GM23338 (cell line): ENCODE data around the gene DHFR.

Source experiments
- CREB1 ChIP-seq: fragments of 250-450 bp; sonication (Bioruptor Pico); IDR thresholded peaks from 2 replicates; pipeline ENCODE4 v1.5.0; 2020; ENCODE audit warnings: low read depth, mild to moderate bottlenecking, moderate library complexity
- EZH2 ChIP-seq: fragments of 200-600 bp; sonication (generic); IDR thresholded peaks from one replicate; pipeline ENCODE4 v1.8.0; 2017; ENCODE audit warnings: antibody characterized with exemption, mild to moderate bottlenecking, low read depth; ENCODE audit not compliant: unreplicated experiment
- EZH2phosphoT487 ChIP-seq: fragments of 200-600 bp; sonication (generic); IDR thresholded peaks from one replicate; pipeline ENCODE4 v1.8.1; 2018; ENCODE audit warnings: antibody characterized with exemption; ENCODE audit not compliant: unreplicated experiment
- JUNB ChIP-seq: IDR thresholded peaks from one replicate; pipeline ENCODE4 v1.6.1; 2016; ENCODE audit warnings: antibody characterized with exemption; ENCODE audit not compliant: unreplicated experiment
- NANOG ChIP-seq: IDR thresholded peaks from 2 replicates; pipeline ENCODE4 v1.6.1; 2016; ENCODE audit warnings: antibody characterized with exemption, borderline replicate concordance
- POLR2AphosphoS5 ChIP-seq: IDR thresholded peaks from 2 replicates; pipeline ENCODE4 v1.6.1; 2016; ENCODE audit warnings: antibody characterized with exemption, low read depth
- REST ChIP-seq: IDR thresholded peaks from one replicate; pipeline ENCODE4 v1.6.1; 2018; ENCODE audit warnings: antibody characterized with exemption; ENCODE audit not compliant: unreplicated experiment
- STAT1 ChIP-seq: IDR thresholded peaks from one replicate; pipeline ENCODE4 v1.6.1; 2016; ENCODE audit warnings: antibody characterized with exemption; ENCODE audit not compliant: unreplicated experiment
- ZNF114 ChIP-seq: fragments of 250-450 bp; sonication (Bioruptor Pico); IDR thresholded peaks from 2 replicates; pipeline ENCODE4 v1.5.0; 2020; ENCODE audit warnings: mild to moderate bottlenecking, moderate library complexity
- TF ChIP-seq, protein P1 (sequence below), 2 experiments: fragments of 200-600 bp in 1 of 2; sonication (generic) in 1 of 2; conservative IDR thresholded peaks; 2 replicates each; pipeline versions ENCODE4 v1.5.1 to v1.6.1; 2016 to 2017; ENCODE audit warnings: antibody characterized with exemption in 2 of 2, low read depth in 2 of 2, mild to moderate bottlenecking in 2 of 2, moderate library complexity in 1 of 2
- TF ChIP-seq, protein P2 (sequence below): IDR thresholded peaks from 2 replicates; pipeline ENCODE4 v1.6.1; 2016; ENCODE audit warnings: antibody characterized with exemption

DNA sequence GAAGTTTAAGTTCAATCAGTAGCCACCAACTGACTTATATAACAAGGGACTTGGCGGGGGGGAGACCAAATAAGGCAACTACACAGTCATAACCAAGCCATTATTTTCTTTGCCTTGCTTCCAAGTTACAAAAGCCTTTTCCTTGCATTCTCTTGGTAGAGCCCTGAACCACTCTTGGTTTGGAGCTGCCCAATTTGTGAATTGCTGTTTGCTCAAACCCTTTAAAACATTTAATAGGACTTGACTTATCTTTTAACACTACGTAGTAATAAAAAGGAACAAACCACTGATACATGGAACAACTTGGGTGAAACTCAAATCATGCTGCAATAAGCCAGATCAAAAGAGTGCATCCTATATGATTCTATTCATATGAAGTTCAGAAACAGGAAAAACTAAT is 32.0 kb downstream of the DHFR start:
- TF ChIP-seq POLR2AphosphoS5 = no peak
- TF ChIP-seq EZH2phosphoT487 = no peak
- TF ChIP-seq, protein P1, sequence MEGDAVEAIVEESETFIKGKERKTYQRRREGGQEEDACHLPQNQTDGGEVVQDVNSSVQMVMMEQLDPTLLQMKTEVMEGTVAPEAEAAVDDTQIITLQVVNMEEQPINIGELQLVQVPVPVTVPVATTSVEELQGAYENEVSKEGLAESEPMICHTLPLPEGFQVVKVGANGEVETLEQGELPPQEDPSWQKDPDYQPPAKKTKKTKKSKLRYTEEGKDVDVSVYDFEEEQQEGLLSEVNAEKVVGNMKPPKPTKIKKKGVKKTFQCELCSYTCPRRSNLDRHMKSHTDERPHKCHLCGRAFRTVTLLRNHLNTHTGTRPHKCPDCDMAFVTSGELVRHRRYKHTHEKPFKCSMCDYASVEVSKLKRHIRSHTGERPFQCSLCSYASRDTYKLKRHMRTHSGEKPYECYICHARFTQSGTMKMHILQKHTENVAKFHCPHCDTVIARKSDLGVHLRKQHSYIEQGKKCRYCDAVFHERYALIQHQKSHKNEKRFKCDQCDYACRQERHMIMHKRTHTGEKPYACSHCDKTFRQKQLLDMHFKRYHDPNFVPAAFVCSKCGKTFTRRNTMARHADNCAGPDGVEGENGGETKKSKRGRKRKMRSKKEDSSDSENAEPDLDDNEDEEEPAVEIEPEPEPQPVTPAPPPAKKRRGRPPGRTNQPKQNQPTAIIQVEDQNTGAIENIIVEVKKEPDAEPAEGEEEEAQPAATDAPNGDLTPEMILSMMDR (conservative IDR thresholded peaks at IDR 0.05; ENCODE audit: low read depth in 2 of 2) = no peak
- no peak for TF ChIP-seq ZNF114
- no peak for TF ChIP-seq CREB1 (CRISPR knock-in tag)
- TF ChIP-seq STAT1 = no peak
- no peak for TF ChIP-seq JUNB
- no peak for TF ChIP-seq REST
- no peak for TF ChIP-seq EZH2
- no peak for TF ChIP-seq NANOG
- TF ChIP-seq, protein P2, sequence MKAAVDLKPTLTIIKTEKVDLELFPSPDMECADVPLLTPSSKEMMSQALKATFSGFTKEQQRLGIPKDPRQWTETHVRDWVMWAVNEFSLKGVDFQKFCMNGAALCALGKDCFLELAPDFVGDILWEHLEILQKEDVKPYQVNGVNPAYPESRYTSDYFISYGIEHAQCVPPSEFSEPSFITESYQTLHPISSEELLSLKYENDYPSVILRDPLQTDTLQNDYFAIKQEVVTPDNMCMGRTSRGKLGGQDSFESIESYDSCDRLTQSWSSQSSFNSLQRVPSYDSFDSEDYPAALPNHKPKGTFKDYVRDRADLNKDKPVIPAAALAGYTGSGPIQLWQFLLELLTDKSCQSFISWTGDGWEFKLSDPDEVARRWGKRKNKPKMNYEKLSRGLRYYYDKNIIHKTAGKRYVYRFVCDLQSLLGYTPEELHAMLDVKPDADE = no peak
